ENCODE data around the gene GLYATL3.

The GLYATL3 gene

DNA sequence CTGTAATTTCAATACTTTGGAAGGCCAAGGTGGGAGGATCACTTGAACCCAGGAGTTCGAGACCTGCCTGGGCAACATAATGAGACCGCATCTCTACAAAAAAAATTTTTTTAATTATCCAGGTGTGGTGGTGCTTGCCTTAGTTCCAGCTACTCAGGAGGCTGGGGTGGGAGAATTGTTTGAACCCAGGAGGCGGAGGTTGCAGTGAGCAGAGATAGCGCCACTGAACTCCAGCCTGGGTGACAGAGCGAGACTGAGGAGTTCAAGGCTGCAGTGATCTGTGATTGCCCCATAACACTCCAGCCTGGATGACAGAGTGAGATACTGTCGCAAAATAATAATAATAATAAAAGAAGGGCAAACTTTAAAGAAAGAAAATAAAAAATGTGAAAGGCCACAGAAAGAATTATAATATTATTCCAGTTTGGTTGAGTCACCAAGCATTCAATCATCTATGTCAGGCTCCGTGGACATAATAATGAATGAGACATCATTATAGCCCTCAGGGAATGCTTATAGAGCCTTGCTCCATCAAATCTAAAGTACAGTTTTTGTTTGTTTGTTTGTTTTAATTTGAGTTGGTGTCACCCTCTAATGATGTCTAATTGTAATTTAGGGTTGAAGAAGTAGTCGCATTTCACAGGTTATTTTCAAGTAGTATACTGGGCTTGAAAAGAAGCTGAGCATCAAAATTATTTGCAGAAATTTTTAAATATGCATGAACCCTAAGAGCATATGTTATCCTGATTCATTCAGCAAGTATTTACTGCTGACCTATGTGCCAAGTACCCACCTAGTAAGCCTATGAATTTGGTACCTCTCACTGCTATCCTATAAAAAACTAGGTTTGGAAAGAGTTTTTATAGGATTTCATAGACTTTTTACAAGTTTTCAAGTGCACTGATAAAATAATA lies 15.1 kb downstream of the GLYATL3 start:
- DNase-seq, result no peak

DNA sequence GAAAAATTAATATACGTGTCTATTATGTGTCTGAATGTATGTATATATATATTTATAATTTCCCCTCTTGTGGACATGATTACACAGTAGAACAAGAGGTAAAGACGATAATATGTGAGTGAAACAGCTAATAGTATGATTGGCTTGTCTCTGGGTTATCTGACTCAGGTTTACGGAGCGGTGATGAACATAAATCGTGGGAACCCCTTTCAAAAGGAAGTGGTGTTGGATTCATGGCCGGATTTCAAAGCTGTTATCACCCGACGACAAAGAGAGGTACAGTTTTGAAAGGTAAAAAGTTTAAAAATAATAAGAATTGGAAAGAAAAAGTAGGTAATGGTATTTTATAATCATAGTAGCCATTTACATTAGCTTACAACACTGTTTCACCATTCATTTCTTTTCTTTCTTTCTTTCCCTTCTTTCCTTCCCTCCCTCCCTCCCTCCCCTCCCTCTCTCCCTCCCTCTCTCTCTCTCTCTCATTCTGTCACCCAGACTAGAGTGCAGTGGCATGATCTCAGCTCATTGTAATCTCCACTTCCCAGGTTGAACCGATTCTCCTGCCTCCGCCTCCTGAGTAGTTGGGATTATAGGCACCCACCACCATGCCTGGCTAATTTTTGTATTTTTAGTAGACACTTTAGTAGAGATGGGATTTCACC lies 15.9 kb downstream of the GLYATL3 start:
- no peak for DNase-seq

DNA sequence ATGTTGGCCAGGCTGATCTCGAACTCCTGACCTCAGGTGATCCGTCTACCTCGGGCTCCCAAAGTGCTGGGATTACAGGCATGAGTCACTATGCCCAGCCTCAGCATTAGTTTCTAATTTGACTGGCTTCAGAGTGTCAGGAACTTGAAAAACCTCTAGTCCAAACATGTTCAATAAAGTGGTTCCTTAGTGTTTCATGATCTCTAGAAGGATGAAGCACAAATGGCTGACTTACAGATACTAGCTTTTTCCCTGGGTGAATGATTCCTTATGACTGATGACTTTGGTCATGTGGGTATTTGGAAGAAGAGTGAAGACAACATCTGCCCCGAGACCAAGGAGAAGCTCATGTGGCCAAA lies 16.4 kb downstream of the GLYATL3 start:
- DNase-seq, result no peak

GRCh38 chr6:49517919-49518318 lies 18.2 kb downstream of the GLYATL3 start:
- no peak for DNase-seq

DNA sequence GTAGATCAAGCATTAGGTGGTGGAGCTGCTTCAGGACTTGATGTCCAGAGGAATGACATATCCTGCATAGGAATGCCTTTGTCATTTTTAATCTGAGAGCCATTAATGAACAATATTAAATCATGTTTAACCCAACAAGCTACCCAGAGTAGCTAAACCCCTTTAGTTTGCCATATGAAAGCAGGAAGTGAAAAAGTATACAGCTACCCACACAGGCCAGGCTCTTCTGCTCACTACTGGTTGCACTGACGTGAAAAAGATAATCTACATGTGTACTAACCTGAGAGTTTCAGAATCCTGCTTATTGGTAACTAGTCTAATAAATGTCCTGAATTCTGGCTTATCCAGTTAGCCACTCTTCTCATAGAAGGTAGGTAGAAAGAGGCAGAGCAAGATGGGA lies 19.9 kb downstream of the GLYATL3 start:
- no peak for DNase-seq

DNA sequence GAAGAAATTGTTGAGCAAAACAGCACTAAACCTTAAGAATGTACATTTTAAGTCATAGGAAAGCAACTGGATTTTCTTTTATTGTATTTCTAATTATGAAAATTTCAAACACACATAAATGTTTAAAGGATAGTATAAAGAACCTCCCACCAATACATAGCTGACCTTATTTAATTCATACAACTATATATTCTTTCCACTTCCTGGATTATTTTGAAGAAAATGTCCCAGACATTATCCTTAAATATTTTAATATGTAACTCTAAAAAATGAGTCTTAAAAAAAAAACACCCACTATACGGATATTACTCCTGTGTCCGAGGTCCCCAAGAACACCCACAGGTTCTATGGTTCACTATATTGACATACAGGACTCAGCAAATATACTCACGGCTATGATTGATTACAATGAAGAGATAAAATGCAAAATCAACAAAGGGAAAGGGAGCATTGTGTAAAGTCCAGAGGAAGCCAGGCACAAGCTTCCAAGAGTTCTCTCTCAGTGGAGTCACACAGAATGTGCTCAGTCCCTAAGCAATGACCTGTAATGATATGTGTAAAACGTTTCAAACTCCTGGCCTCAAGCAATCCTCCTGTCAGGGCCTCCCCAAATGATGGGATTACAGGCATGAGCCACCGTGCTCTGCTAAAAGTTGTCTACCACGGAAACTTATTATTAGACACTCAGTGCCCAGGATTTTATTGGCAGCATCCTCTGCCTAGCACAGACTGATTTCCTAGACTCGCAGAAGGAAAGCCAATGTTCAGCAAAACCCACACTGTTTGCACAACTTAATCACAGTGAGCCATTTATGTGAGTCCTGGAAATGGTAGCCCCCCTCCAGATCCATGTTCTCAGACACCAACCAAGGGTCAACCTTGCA lies 23.2 kb downstream of the GLYATL3 start:
- DNase-seq, result no peak

DNA sequence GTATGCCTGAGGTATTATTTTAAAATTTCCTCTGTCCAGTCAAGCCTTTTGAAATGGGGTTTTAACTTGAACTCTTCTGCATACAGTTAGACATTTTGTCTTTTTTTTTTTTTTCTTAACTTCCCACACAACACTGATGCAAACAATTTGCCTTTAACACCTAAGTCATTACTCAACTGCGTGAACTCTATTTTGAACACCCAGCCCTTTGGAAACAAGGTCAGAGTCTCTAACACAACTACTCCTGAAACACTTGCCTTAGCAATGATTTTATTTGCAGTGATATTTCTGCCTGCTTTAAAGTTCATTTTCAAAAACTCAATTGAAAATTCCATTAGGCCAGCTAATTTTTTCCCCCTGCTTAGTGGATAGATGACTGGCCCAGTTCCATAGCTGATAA lies 24.2 kb downstream of the GLYATL3 start:
- no peak for DNase-seq

DNA sequence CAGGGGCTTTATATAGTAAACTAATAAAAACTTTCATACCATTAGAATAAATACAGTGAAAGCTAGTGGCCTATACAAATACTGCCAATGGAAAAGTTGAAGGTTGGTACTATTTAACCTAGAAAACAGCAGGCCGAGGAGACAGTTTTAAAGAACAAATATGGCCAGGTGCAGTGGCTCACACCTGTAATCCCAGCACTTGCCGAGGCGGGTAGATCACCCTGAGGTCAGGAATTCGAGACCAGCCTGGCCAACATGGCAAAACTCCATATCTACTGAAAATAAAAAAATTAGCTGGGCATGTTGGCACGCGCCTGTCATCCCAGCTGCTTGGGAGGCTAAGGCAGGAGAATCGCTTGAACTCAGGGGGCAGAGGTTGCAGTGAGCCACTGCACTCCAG lies 24.8 kb downstream of the GLYATL3 start:
- DNase-seq, result no peak

DNA sequence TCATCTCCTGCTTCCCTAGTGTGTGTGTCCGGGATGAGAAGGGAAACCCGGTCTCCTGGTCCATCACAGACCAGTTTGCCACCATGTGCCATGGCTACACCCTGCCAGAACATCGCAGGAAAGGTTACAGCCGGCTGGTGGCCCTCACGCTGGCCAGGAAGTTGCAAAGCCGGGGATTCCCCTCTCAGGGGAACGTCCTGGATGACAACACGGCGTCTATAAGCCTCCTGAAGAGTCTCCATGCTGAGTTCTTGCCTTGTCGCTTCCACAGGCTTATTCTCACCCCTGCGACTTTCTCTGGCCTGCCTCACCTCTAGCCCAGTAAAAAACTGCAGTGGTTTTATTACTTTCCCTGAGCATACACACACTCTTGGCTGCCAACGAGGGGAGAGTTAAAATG lies 26.9 kb downstream of the GLYATL3 start:
- no peak for DNase-seq

DNA sequence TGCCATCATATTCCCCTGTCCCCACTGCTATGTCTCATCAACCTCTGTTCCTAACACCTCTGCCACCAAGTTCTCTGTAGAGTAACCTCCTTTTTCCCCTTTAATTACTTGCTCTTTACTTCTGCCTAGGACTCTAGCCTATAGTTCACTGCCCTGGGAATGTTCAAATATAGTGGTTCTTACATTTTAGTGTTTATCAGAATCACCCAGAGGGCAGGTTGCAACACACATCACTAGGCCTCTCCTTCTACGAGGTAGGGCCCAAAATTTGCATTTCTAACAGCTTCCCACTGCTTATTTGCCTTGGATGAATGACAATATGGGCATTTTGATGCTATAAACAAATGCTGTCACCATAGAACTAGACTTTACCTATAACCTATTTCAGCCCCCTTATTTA lies 27.6 kb downstream of the GLYATL3 start:
- DNase-seq, result no peak

DNA sequence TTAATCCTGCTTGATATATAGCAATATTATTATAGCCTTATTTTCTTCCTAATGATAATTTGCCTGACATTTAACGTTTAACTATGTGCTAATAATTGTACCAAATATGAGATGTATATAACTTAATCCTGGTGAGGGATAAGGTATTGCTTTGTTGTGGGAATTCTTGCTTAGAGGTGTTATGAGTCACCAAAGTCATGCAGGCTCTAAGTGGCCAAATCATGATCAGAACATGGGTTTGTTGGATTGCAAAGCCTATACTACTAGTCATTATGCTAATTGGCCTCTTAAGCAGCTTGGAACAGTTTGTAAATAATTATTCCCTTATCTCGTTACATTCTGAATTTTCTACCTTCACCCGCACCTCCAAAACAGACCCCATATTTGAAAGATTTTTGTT lies 28.8 kb downstream of the GLYATL3 start:
- DNase-seq, result no peak

- DNase-seq, result no peak
These were observed 30.5 kb downstream of the GLYATL3 start for GRCh38 chr6:49530141-49530776.

- no peak for DNase-seq
These were observed 32.2 kb downstream of the GLYATL3 start for GRCh38 chr6:49531774-49532569.

GRCh38 chr6:49535795-49536194 lies 36.1 kb downstream of the GLYATL3 start:
- DNase-seq, result no peak

- DNase-seq, result no peak
These were observed 39.4 kb downstream of the GLYATL3 start for GRCh38 chr6:49539102-49539501.

DNA sequence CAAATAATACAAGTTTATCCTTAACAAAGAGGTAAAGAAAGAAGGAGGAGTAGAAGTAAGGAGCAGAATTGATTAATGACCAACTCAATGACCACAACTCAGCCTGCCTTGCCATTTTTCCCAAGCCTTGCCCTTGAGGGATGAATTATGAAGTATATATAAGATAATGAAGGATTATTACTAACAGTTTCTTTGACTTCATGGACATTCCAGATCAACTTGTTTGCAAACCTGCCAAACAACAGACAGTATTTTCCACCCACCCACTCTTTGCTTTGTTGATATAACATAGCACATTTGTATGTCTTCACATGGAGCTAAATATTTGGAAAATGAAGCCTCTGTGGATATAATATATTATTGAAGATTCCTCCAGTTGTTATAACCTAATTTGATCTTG lies 40.9 kb downstream of the GLYATL3 start:
- DNase-seq, result no peak

DNA sequence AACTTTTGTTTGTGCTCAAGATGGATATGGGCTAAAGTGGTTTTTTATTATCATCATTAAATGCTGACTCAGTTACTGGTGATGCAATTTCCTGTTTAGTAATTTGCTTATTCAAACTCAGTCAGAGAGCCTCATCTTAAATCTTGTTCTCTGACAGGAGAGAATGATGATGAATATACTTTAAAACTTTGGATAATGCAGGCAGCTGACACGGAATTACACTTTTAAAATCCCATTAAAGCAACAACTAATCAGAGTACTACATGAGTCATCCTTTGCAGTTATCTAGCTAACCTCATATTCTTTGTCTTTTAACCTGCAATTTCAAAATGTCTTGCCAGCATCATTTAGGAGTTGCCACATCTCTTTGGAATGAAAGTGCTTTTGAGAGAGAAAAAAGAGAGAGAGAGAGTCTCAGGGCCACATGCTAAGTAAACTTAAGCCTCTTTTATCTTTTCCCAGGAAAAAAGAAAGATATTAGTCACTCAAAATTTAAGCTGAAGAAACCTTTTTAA lies 41.5 kb downstream of the GLYATL3 start:
- no peak for DNase-seq

- no peak for DNase-seq
These were observed 42.2 kb downstream of the GLYATL3 start for GRCh38 chr6:49541936-49542335.

DNA sequence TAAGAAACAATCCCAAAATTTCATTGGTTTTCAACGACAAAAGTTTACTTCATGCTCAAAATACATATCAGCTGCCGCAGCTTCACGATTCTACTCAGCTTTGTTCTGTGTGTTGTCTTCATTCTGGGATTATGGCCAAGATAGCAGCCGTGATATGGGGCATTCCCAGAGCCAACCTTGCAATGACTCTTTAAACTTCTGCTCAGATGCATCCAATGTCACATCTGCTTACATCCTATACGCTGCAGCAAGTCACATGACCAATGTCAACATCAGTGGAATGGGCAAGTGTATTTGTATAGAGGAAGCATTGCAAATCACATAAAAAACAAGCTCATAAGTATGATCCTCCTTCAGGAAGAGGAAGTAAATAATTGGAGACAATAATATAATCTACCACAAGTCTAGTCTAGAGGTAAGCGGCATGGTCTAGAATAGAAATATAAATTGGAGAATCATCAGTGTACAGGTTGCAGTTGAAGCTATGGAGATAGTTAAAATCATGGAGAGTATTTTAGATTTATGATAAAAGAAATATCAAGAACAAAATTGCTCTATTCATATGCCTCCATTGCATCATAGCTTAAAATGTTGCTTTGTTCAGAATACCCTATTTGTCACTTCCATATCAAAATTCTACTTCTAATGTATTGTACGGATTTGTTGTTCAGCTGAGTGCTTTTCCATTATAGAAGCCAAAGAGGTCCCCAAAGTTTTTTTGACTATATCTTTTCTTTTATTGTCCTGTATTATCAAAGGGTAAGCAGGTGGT lies 43.5 kb downstream of the GLYATL3 start:
- DNase-seq, result no peak

GRCh38 chr6:49546331-49546730 lies 46.6 kb downstream of the GLYATL3 start:
- DNase-seq, result no peak
